ENCODE results near the gene FSTL5.
"Not testable (repeated sequence)": the region's sequence is repeated elsewhere in the genome, so short reads cannot be mapped to it uniquely, and the experiment has no call there.

Gene FSTL5

GRCh38 chr4:162103908-162104307 is 59.9 kb downstream of the FSTL5 start:
- DNase-seq (ENCODE audit: low read depth, low spot score), result not testable (repeated sequence)

GRCh38 chr4:162102713-162103112 is 61.1 kb downstream of the FSTL5 start:
- DNase-seq (ENCODE audit: low read depth, low spot score), result no peak

GRCh38 chr4:162101337-162101736 is 62.5 kb downstream of the FSTL5 start:
- DNase-seq (ENCODE audit: low read depth, low spot score), result no peak

GRCh38 chr4:162075726-162076125 is 88.1 kb downstream of the FSTL5 start:
- DNase-seq (ENCODE audit: low read depth, low spot score), result no peak

GRCh38 chr4:162061214-162061613 is 102.6 kb downstream of the FSTL5 start:
- DNase-seq (ENCODE audit: low read depth, low spot score), result no peak

- DNase-seq (ENCODE audit: low read depth, low spot score), result no peak
Observed at GRCh38 chr4:162059656-162060055, 104.1 kb downstream of the FSTL5 start.

GRCh38 chr4:162056990-162057389 is 106.8 kb downstream of the FSTL5 start:
- DNase-seq (ENCODE audit: low read depth, low spot score), result no peak

GRCh38 chr4:162046135-162046534 is 117.7 kb downstream of the FSTL5 start:
- no peak for DNase-seq (ENCODE audit: low read depth, low spot score)

- no peak for DNase-seq (ENCODE audit: low read depth, low spot score)
Observed at GRCh38 chr4:162038112-162038511, 125.7 kb downstream of the FSTL5 start.

- DNase-seq (ENCODE audit: low read depth, low spot score), result no peak
Observed at GRCh38 chr4:162017863-162018262, 145.9 kb downstream of the FSTL5 start.

GRCh38 chr4:162016991-162017390 is 146.8 kb downstream of the FSTL5 start:
- DNase-seq (ENCODE audit: low read depth, low spot score), result no peak

GRCh38 chr4:162016219-162016618 is 147.6 kb downstream of the FSTL5 start:
- DNase-seq (ENCODE audit: low read depth, low spot score), result no peak

GRCh38 chr4:162015090-162015489 is 148.7 kb downstream of the FSTL5 start:
- no peak for DNase-seq (ENCODE audit: low read depth, low spot score)

GRCh38 chr4:162011089-162011488 is 152.7 kb downstream of the FSTL5 start:
- no peak for DNase-seq (ENCODE audit: low read depth, low spot score)

GRCh38 chr4:162010362-162010761 is 153.4 kb downstream of the FSTL5 start:
- DNase-seq (ENCODE audit: low read depth, low spot score), result no peak

GRCh38 chr4:161992317-161992716 is 171.5 kb downstream of the FSTL5 start:
- no peak for DNase-seq (ENCODE audit: low read depth, low spot score)

- no peak for DNase-seq (ENCODE audit: low read depth, low spot score)
Observed at GRCh38 chr4:161991811-161992210, 172.0 kb downstream of the FSTL5 start.

- no peak for DNase-seq (ENCODE audit: low read depth, low spot score)
Observed at GRCh38 chr4:161990721-161991120, 173.1 kb downstream of the FSTL5 start.

GRCh38 chr4:161988946-161989345 is 174.9 kb downstream of the FSTL5 start:
- no peak for DNase-seq (ENCODE audit: low read depth, low spot score)

- no peak for DNase-seq (ENCODE audit: low read depth, low spot score)
Observed at GRCh38 chr4:161987611-161988010, 176.2 kb downstream of the FSTL5 start.

GRCh38 chr4:161952382-161952781 is 211.4 kb downstream of the FSTL5 start:
- DNase-seq (ENCODE audit: low read depth, low spot score), result no peak

- no peak for DNase-seq (ENCODE audit: low read depth, low spot score)
Observed at GRCh38 chr4:161949946-161950725, 213.7 kb downstream of the FSTL5 start.

GRCh38 chr4:161948026-161948770 is 215.6 kb downstream of the FSTL5 start:
- DNase-seq (ENCODE audit: low read depth, low spot score), result no peak

Measured in activated naive CD8-positive, alpha-beta T cell treated with anti-CD3 and anti-CD28 coated beads, Interleukin-2, amount 50 U/mL, for 16 hours (primary cell).